OCI-LY7 (cell line): ENCODE measurements around the gene ZNF112.

Experiments
- EZH2phosphoT487 ChIP-seq: fragments of 200-600 bp; sonication (generic); IDR thresholded peaks from 2 replicates; pipeline ENCODE4 v1.6.1; 2018; ENCODE audit warnings: low read depth, borderline replicate concordance, mild to moderate bottlenecking, mixed run types, antibody characterized with exemption, low read length, moderate library complexity, mixed read lengths
- TF ChIP-seq, protein P1 (sequence below): fragments of 200-600 bp; sonication (generic); conservative IDR thresholded peaks from 2 replicates; pipeline ENCODE4 v1.5.1; 2014; ENCODE audit warnings: mild to moderate bottlenecking, antibody characterized with exemption, low read length, moderate library complexity, mixed read lengths

DNA sequence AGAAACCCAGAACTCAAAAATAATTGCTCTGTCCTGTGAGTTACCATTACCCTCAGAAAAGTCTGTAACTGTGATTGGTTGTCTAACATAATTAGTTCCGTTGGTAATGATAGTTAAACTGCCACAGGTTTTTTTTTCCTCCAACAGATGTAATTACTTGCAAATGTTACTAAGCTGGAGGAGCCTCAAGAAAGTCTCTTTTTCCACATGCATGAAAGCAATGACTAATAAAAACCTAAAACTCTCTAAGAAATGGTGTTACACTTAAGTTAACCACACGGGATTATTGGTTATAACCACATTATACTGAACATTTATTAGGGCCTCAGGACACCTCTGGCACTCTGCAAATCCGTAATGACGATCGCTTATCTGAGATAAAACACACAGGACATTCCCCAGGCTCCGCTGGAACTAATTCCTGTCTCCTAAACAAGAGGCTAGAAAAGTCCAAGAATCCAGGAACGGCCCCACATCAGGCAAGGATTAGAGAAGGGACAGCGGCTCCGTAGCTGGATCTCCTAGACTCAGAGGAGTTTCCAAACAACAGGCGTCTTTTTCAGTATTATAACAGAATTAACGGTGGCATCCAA lies 52.4 kb downstream of the ZNF112 start:
- TF ChIP-seq, protein P1, sequence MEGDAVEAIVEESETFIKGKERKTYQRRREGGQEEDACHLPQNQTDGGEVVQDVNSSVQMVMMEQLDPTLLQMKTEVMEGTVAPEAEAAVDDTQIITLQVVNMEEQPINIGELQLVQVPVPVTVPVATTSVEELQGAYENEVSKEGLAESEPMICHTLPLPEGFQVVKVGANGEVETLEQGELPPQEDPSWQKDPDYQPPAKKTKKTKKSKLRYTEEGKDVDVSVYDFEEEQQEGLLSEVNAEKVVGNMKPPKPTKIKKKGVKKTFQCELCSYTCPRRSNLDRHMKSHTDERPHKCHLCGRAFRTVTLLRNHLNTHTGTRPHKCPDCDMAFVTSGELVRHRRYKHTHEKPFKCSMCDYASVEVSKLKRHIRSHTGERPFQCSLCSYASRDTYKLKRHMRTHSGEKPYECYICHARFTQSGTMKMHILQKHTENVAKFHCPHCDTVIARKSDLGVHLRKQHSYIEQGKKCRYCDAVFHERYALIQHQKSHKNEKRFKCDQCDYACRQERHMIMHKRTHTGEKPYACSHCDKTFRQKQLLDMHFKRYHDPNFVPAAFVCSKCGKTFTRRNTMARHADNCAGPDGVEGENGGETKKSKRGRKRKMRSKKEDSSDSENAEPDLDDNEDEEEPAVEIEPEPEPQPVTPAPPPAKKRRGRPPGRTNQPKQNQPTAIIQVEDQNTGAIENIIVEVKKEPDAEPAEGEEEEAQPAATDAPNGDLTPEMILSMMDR, result no peak
- TF ChIP-seq EZH2phosphoT487, result no peak
